Upper lobe of left lung (tissue), 6 donors: ENCODE measurements around the gene OPN1SW. TPM values are rescaled to one million over a fixed set of nuclear protein-coding genes. Genes with fewer than 3 reads are reported as not detected.

Source experiments
- ATAC-seq, 2 donors: fragments of 200-7000 bp; cut with Tn5 transposase; one replicate each; pipeline ENCODE4 v1.9.1; 2022; ENCODE audit warnings: mild to moderate bottlenecking in 2 of 2, moderate library complexity in 2 of 2; ENCODE audit not compliant: low FRiP score in 2 of 2
- DNase-seq, 2 donors: peaks; one replicate each; pipeline ENCODE4 v3.0.0-alpha.2; 2019 to 2020
- H3K27ac ChIP-seq, 4 donors: fragments of 200-600 bp; sonication (generic); one replicate each; pipeline ENCODE4 v1.5.1; 2016 to 2019
- H3K27me3 ChIP-seq, 4 donors: fragments of 200-600 bp; sonication (generic); one replicate each; pipeline ENCODE4 v1.5.1; 2017 to 2019
- H3K36me3 ChIP-seq, 4 donors: fragments of 200-600 bp; sonication (generic); one replicate each; pipeline ENCODE4 v1.5.1; 2016 to 2019
- H3K4me1 ChIP-seq, 4 donors: fragments of 200-600 bp; sonication (generic); one replicate each; pipeline ENCODE4 v1.5.1; 2018 to 2019
- H3K4me3 ChIP-seq, 4 donors: fragments of 200-600 bp; sonication (generic); one replicate each; pipeline ENCODE4 v1.5.1; 2017 to 2019; ENCODE audit warnings: mild to moderate bottlenecking in 2 of 4, moderate library complexity in 1 of 4
- H3K9me3 ChIP-seq, 4 donors: fragments of 200-600 bp; sonication (generic); one replicate each; pipeline ENCODE4 v1.5.1; 2018 to 2019
- EP300 ChIP-seq, 4 donors: sonication (generic); formaldehyde crosslinking; IDR thresholded peaks; one replicate each; pipeline ENCODE4 v1.5.1; 2017; ENCODE audit warnings: antibody characterized with exemption in 4 of 4, control low read depth in 2 of 4
- POLR2A ChIP-seq, 4 donors: fragments of 450-650 bp; IDR thresholded peaks; one replicate each; pipeline ENCODE4 v1.5.1; 2016 to 2017; ENCODE audit warnings: antibody characterized with exemption in 4 of 4, mild to moderate bottlenecking in 2 of 4
- POLR2AphosphoS5 ChIP-seq, 2 donors: sonication (generic); formaldehyde crosslinking; IDR thresholded peaks; one replicate each; pipeline ENCODE4 v1.5.1; 2017; ENCODE audit warnings: antibody characterized with exemption in 2 of 2
- WGBS, 2 donors: methylation state at CpG; one replicate each; pipeline ENCODE4 v1.1.5; 2017 to 2018; 5-methylcytosine and 5-hydroxymethylcytosine counted together
- total RNA-seq, 6 donors: library from RNA; depleted of rRNA in 4 of 6; stranded (reverse); fragments of >200 nt in 4 of 6; gene quantifications; one replicate each; pipeline versions ENCODE4 v1.1.0 to v1.2.1, GENCODE V29; 2016 to 2021
- TF ChIP-seq, protein P1 (sequence below), 6 experiments: fragments of 450-650 bp in 4 of 6; fragments of 200-600 bp in 2 of 6; sonication (generic) in 2 of 6; IDR thresholded peaks; one replicate each; pipeline ENCODE4 v1.5.1; 2016 to 2019; ENCODE audit warnings: antibody characterized with exemption in 6 of 6
- donor health status: DM: no; HTN: no; CAD: no; lungs with moderate emphysema.
- donor health status: DM: no; HTN: yes; CAD: no; lungs with severe emphysema.

OPN1SW gene
- total RNA-seq, 6 donors from 2014 or later = not detected

DNA sequence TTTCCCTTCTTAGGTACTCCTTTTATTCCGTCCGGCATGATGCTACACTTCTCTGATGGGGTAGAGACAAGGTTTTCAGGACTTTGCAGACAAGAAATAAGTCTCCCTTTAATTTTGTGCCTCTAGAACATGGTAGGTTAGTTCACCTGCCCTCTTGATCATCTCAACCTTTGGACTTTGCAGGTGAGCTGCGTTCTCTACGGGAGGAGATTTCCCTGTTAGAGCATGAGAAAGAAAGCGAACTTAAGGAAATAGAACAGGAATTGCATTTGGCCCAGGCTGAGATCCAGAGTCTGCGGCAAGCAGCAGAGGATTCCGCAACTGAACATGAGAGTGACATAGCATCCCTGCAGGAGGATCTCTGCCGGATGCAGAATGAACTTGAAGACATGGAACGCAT is 25.4 kb upstream of the OPN1SW start:
- no peak overlapping the region for H3K4me3 ChIP-seq
- H3K9me3 ChIP-seq = no peaks in the 10 kb centered on the region
- TF ChIP-seq, protein P1, sequence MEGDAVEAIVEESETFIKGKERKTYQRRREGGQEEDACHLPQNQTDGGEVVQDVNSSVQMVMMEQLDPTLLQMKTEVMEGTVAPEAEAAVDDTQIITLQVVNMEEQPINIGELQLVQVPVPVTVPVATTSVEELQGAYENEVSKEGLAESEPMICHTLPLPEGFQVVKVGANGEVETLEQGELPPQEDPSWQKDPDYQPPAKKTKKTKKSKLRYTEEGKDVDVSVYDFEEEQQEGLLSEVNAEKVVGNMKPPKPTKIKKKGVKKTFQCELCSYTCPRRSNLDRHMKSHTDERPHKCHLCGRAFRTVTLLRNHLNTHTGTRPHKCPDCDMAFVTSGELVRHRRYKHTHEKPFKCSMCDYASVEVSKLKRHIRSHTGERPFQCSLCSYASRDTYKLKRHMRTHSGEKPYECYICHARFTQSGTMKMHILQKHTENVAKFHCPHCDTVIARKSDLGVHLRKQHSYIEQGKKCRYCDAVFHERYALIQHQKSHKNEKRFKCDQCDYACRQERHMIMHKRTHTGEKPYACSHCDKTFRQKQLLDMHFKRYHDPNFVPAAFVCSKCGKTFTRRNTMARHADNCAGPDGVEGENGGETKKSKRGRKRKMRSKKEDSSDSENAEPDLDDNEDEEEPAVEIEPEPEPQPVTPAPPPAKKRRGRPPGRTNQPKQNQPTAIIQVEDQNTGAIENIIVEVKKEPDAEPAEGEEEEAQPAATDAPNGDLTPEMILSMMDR (IDR thresholded peaks at IDR 0.05) = no peak
- no peak for TF ChIP-seq POLR2AphosphoS5 (IDR thresholded peaks at IDR 0.05)
- no peak for TF ChIP-seq EP300 (IDR thresholded peaks at IDR 0.05)
- TF ChIP-seq POLR2A (IDR thresholded peaks at IDR 0.05) = no peak
- no peaks in the 10 kb centered on the region for H3K4me1 ChIP-seq
- DNase-seq (no peak), ATAC-seq (no peak)
- H3K27ac ChIP-seq = no peak overlapping the region
- WGBS, 2 donors = 94 to 96% methylated on average over 9 of the region's 9 CpGs
- H3K36me3 ChIP-seq = no peaks in the 10 kb centered on the region
- no peaks in the 10 kb centered on the region for H3K27me3 ChIP-seq

DNA sequence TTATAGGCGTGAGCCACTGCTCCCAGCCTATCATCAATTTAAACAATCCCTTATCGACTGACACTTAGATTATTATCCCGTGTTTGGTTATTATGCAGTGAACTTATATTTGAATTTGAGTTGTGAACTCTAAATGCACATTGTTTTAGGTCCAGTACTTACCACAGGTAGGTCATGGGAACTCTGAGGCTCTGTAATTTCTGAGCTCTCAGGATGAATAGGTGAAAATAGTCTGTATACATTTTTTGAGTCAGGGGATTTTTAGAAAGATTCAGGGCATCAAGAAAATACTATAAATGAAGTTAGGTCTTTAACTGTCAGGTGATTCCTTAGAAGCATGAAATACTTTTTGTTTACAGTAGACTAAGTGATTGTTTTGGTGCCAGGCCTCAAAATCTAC is 25.0 kb upstream of the OPN1SW start:
- Histone ChIP-seq H3K27ac (no peak overlapping the region), H3K27me3 (no peaks in the 10 kb centered on the region), H3K36me3 (no peaks in the 10 kb centered on the region), H3K4me1 (no peaks in the 10 kb centered on the region), H3K4me3 (no peak overlapping the region), H3K9me3 (no peaks in the 10 kb centered on the region)
- no peak for ATAC-seq
- TF ChIP-seq, protein P1 (IDR thresholded peaks at IDR 0.05) = no peak
- TF ChIP-seq POLR2AphosphoS5 (IDR thresholded peaks at IDR 0.05) (no peak), POLR2A (IDR thresholded peaks at IDR 0.05) (no peak), EP300 (IDR thresholded peaks at IDR 0.05) (no peak)
- 90 to 96% methylated on average over 3 of the region's 3 CpGs for WGBS, 2 donors
- DNase-seq = no peak

DNA sequence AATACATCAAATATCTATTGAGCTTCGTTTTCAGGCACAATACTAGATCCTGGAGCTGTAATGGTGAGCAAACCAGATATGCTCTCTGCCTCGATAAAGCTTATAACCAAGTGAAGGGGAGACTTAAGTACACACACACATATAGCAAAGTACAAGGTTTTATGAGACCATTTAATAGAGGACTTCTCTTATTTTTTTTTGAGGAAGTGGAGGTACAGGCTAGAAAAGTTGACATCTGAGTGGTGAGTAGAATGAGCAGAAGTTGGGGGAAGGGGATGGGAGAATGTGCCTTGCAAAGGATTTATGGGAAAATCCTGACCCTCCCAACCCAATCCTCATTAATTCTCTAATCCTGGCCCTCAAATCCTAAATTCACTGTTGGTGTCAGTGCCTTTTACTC is 23.9 kb upstream of the OPN1SW start:
- no peaks in the 10 kb centered on the region for H3K27me3 ChIP-seq
- no peaks in the 10 kb centered on the region for H3K36me3 ChIP-seq
- no peak overlapping the region for H3K27ac ChIP-seq
- no peak for DNase-seq
- no peak for ATAC-seq
- no peaks in the 10 kb centered on the region for H3K9me3 ChIP-seq
- WGBS, 2 donors = 77% methylated on average over 2 of the region's 2 CpGs
- no peak for TF ChIP-seq EP300 (IDR thresholded peaks at IDR 0.05)
- TF ChIP-seq, protein P1 (IDR thresholded peaks at IDR 0.05) = no peak
- TF ChIP-seq POLR2AphosphoS5 (IDR thresholded peaks at IDR 0.05) = no peak
- TF ChIP-seq POLR2A (IDR thresholded peaks at IDR 0.05) = no peak
- no peaks in the 10 kb centered on the region for H3K4me1 ChIP-seq
- no peak overlapping the region for H3K4me3 ChIP-seq

DNA sequence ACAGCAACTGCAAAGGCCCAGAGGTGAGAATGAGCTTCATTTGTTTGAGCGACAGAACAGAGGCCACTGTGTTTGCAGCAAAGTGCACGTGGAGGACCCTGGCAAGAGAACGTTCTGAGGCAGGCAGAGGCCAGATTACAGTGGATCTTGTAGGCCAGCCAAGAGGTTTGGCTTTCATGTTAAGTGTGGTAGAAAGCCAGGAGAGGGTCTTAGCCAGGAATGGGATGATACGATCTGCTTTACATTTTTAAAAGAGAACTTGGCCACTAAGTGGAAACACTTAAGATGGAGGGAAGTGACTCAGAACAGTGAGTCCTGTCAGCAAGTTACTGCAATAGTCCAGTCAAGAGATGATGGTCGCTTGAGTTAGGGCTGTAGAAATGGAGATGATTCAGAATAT is 20.7 kb upstream of the OPN1SW start:
- no peak for DNase-seq
- Histone ChIP-seq H3K27me3 (peaks cover 0 to 12% (median 2%) of the 10 kb centered on the region in 4 donors), H3K27ac (no peak overlapping the region), H3K9me3 (no peaks in the 10 kb centered on the region), H3K4me1 (peaks cover 9 to 14% (median 11%) of the 10 kb centered on the region in 4 donors), H3K4me3 (no peak overlapping the region), H3K36me3 (no peaks in the 10 kb centered on the region)
- WGBS, 2 donors = 75 to 79% methylated on average over 5 of the region's 5 CpGs
- TF ChIP-seq POLR2A (IDR thresholded peaks at IDR 0.05) (no peak), POLR2AphosphoS5 (IDR thresholded peaks at IDR 0.05) (no peak), EP300 (IDR thresholded peaks at IDR 0.05) (no peak)
- TF ChIP-seq, protein P1 (IDR thresholded peaks at IDR 0.05) = no peak
- ATAC-seq = no peak

DNA sequence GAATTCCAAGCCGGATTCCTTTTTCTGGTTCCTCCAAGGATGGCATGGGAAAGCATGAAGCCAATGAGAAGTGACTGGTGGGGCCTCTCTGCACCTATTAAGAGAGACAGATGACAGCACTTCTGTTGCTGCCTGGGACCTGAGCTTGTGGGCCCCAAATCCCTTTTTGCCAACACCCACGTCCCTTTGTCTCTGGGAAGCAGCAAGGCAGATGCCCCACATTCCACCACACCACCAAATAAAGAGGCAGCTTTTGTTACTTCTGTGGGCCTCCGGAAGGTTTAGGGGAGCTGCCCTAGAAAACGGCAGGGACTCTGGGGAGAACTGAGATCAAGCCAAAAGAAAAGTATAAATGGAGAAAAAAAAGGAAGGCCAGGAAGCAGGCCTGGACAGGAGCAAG is 19.5 kb upstream of the OPN1SW start:
- DNase-seq (no peak), ATAC-seq (no peak)
- no peak overlapping the region for H3K27ac ChIP-seq

More for the DNA sequence above, 19.5 kb upstream of the OPN1SW start:
- TF ChIP-seq POLR2A (IDR thresholded peaks at IDR 0.05) = no peak
- TF ChIP-seq, protein P1 (IDR thresholded peaks at IDR 0.05) = no peak
- TF ChIP-seq EP300 (IDR thresholded peaks at IDR 0.05) = no peak
- no peak for TF ChIP-seq POLR2AphosphoS5 (IDR thresholded peaks at IDR 0.05)
- H3K4me1 ChIP-seq = peaks cover 15 to 21% (median 19%) of the 10 kb centered on the region in 4 donors
- WGBS, 2 donors = 79 to 89% methylated on average over 4 of the region's 4 CpGs
- no peaks in the 10 kb centered on the region for H3K36me3 ChIP-seq
- peaks cover 0 to 12% (median 3%) of the 10 kb centered on the region in 4 donors for H3K27me3 ChIP-seq
- no peak overlapping the region for H3K4me3 ChIP-seq
- H3K9me3 ChIP-seq = no peaks in the 10 kb centered on the region
